MM.1S (cell line): ENCODE results near the gene DPH7.

Source experiments
- CTCF ChIP-seq: fragments of 300-600 bp; sonication (generic); IDR thresholded peaks from 2 replicates; pipeline ENCODE4 v1.5.1; 2016; ENCODE audit warnings: antibody characterized with exemption, low read length, mixed read lengths
- EZH2 ChIP-seq: fragments of 300-600 bp; sonication (generic); optimal IDR thresholded peaks from 2 replicates; pipeline ENCODE3; 2017; ENCODE audit warnings: low read depth, mild to moderate bottlenecking, antibody characterized with exemption, low read length, mixed read lengths

DNA sequence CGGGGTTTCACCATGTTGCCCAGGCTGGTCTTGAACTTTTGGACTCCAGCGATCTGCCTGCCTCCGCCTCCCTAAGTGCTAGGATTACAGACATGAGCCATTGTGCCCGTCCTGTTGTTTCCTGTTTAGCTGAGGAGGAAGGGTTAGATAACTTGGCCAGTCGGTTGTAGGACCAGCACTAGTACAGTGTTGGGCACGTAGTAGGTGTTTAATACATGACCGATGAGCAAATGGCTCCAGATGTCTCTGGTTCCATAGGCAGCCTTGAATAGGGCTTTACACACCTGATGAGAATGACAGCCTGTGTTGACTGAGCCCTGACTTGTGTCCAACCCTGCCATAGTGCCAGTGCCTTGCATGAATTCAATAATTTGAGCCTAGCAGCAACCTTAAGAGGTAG is 41.9 kb upstream of the DPH7 start:
- TF ChIP-seq EZH2: no peak
- TF ChIP-seq CTCF: no peak
